ENCODE data around the gene SHISA6.

SHISA6 gene

DNA sequence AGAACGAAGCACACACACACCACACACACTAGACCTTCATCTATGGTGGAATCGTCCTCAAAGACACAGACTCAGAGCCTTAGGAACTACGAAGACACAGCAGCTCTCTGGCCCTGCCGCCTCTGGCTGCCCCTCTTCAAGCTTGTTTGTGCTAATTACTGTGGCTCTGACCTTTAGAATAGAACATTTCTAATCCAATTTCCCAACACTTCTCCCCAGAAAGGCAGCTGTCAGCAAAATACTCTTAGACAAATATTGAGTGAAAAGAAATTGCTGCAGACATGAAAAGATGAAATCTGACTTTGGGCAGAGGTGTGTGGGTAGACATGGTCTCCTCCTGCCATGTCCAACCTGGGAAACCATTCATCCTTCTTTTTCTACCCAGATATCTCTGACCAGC, 205.3 kb downstream of the SHISA6 start:
- DNase-seq (ENCODE audit: low read depth, low spot score): no peak

DNA sequence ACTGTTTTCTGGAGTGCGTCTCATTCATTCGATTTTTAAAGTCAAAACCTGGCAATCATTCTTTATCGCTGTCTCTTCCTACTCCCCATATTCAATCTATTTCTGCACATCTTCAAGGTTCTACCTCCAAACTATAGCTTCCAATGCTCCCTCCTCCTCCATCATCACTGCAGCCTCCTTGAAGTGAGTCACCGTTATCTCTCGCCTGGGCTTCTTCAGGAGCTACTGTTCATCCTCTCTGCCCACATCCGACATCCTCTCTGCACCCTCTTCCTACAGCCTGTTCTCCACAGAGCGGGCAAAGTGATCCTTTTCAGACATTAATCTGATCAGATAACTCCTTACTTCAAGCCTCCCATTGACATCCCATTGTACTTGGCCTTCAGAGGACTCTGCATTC, 213.1 kb downstream of the SHISA6 start:
- no peak for DNase-seq (ENCODE audit: low read depth, low spot score)

GRCh38 chr17:11458279-11458678, 217.3 kb downstream of the SHISA6 start:
- DNase-seq (ENCODE audit: low read depth, low spot score): no peak

- DNase-seq (ENCODE audit: low read depth, low spot score): no peak
Observed at GRCh38 chr17:11459861-11460331, 218.9 kb downstream of the SHISA6 start.

GRCh38 chr17:11461993-11462548, 221.1 kb downstream of the SHISA6 start:
- no peak for DNase-seq (ENCODE audit: low read depth, low spot score)

DNA sequence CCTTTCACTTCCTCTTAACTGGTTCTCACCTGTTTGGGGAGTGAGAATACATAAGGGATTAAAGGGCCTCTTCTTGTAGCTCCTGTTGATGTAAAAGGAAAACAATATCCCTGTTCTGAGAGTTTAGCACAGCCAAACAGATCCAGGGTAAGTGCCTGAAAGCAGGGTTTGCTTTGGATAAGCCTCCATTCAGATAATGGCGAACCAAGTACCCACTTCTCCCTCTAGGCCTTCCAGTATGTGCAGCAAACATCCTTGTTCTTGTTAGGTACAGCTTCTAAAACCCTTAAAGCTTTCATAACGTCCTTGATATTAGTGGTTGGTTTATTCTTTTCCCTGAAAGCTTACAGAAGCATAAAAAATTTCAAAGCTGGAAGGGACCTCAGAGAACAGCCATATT, 226.6 kb downstream of the SHISA6 start:
- no peak for DNase-seq (ENCODE audit: low read depth, low spot score)

DNA sequence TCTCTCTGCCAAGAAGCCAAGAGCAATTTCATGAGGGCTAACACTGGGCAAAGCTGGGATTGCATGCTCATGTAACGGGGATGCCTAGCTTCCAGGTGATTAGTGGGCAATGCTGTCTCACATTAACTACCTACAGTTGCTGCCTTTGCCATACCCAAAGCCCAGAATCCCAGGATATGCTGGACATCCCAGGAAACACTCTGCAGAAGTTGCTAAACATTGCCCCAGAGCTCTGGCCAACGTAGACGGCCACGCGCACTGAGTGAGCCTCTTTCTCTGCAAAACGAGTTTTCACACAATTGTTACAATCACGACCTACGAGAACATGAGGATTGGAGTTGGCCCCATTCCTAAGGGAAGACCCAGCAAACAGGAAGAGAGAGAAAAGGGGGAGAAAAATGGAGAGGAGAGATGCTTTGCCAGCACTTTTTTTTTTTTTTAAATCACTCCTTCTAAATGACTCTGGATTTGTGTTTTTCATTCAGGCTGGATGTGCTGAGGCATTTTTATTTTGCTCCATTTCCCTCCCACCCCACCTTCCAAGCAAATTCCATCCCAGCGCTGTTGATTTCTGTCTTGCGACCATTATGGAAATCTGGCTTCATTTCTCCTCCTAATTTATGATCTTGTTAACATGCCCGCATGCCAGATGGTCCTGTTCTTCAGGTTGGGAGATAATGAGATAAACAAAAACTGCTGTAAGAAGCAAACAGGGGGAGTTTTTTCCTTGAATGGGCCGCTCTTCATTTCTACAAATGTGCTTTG, 244.5 kb downstream of the SHISA6 start:
- no peak for DNase-seq (ENCODE audit: low read depth, low spot score)

DNA sequence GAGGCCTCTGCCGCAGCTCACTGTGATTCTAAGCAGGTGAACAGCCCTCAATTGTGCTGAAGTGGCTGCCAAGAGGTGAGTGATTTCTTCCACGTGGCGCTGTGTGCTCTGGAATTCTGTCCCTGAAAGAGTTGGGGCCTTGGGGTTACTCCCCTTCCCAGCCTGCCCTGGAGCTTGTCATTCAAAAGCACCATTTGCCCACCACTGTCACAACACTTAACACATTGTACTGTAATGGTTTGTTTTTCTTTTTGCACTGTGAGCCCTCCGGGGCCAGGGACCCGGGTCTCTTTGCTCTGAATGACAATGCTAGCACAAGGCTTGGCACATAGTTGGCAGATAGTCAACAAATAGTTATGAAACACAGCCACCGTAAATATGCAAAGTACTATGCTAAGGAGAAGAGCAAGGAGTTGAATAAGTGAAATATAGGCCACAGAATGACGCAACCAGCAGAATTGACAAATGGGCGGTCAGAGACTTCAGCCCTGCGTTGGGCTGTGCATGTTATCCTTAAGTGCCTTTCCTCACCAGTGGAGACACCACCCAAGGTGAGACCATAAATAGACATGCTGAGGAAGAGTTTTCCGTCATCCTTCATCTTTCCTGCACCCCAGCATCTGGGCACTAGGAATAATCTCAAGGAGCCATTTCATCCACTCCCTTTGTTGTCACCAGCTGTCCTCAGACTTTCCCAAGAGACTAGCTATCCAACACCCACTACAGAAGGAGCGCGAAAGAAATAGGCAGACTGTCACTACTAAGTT, 245.3 kb downstream of the SHISA6 start:
- no peak for DNase-seq (ENCODE audit: low read depth, low spot score)

DNA sequence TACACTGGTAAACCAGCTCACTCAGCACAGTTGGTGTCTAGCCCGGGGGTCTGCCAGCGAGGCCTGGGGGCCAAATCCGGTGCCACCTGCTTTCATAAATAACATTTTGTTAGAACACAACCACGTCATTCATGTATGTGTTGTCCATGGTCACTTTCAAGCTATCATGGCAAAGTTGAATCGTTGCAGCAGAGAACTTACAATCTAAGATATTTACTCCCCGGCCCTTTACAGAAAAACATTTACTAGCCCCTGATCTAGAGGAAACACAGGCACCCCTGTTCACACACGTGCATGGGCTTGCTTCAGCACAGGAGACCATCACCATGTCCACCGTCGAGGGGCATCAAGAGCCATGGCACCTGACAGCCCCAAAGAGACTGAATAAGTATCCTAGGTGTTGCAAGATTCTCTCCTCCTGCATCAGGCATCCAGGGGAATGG, 245.9 kb downstream of the SHISA6 start:
- no peak for DNase-seq (ENCODE audit: low read depth, low spot score)

GRCh38 chr17:11487469-11487868, 246.5 kb downstream of the SHISA6 start:
- no peak for DNase-seq (ENCODE audit: low read depth, low spot score)

GRCh38 chr17:11488407-11488806, 247.4 kb downstream of the SHISA6 start:
- no peak for DNase-seq (ENCODE audit: low read depth, low spot score)

- DNase-seq (ENCODE audit: low read depth, low spot score): no peak
Observed at GRCh38 chr17:11490171-11490755, 249.2 kb downstream of the SHISA6 start.

- DNase-seq (ENCODE audit: low read depth, low spot score): no peak
Observed at GRCh38 chr17:11492511-11492910, 251.5 kb downstream of the SHISA6 start.

GRCh38 chr17:11493936-11494335, 252.9 kb downstream of the SHISA6 start:
- no peak for DNase-seq (ENCODE audit: low read depth, low spot score)

GRCh38 chr17:11495613-11496012, 254.6 kb downstream of the SHISA6 start:
- DNase-seq (ENCODE audit: low read depth, low spot score): no peak

- DNase-seq (ENCODE audit: low read depth, low spot score): no peak
Observed at GRCh38 chr17:11499881-11500280, 258.9 kb downstream of the SHISA6 start.

- no peak for DNase-seq (ENCODE audit: low read depth, low spot score)
Observed at GRCh38 chr17:11503308-11504035, 262.5 kb downstream of the SHISA6 start.

DNA sequence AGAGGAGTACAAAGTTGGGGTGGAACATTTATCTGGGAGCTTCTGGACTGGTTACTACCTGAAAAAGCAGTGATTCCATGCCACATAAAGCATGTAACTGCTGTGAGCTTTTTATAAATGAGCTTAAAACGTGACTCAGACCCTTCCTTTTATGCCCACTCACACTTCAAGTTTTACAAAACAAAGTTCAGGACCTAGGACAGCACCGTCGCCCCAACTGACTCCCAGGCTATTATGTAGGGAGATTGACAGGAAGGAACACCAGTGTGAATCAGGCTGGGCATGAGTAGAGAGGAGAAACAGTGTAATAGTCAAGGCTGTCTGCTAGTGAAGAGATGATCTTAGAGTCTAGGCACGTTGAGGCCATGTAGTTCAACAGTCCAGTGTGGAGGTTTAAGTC, 265.6 kb downstream of the SHISA6 start:
- no peak for DNase-seq (ENCODE audit: low read depth, low spot score)

- no peak for DNase-seq (ENCODE audit: low read depth, low spot score)
Observed at GRCh38 chr17:11511696-11512095, 270.7 kb downstream of the SHISA6 start.

GRCh38 chr17:11514565-11514964, 273.6 kb downstream of the SHISA6 start:
- no peak for DNase-seq (ENCODE audit: low read depth, low spot score)

DNA sequence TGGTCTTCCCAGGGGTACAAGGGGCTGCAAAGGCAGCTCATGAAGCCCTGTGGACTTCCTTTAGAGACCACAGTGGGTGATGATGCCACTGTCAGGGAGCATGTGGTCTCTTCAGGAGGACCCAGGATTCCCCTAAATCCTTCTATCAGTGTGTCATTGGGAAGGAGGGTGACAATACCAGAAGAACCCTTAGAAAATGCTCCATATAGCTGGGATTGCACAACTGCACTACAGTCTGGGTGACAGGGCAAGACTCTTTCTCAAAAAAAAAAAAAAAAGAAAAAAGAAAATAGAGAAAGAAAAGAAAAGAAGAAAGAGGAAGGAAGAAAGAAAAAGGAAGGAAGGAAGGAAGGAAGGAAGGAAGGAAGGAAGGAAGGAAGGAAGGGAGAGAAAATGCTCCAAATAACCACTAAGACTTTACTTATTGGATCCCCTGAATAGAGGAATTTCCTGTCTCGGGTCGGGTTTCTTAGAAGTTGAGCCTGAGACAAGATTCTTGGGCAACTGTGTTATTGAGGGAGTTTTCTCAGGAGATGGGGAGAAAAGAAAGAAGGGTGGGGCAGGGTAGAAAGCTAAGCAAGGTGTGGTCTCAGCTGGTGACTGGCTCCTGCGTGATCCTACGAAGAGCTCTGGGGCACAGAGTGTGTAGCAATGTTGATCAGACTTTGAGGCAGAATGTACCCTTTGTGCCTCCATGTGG, 274.1 kb downstream of the SHISA6 start:
- DNase-seq (ENCODE audit: low read depth, low spot score): no peak
